Mucosa of gallbladder (tissue), 1 donor: ENCODE data around the gene OGFOD1. TPM values are rescaled to one million over a fixed set of nuclear protein-coding genes. Genes with fewer than 3 reads are reported as not detected.
A peak's percentile ranks its signal among the peaks of the same experiment; 100 is the strongest.
"Not testable (repeated sequence)": the region's sequence is repeated elsewhere in the genome, so short reads cannot be mapped to it uniquely, and the experiment has no call there.

Experiments
- DNase-seq: peaks from one replicate; pipeline ENCODE4 v3.0.0-alpha.2; 2020; ENCODE audit warnings: low spot score
- total RNA-seq: library from RNA; stranded (reverse); gene quantifications from one replicate; pipeline ENCODE4 v1.2.1, GENCODE V29; 2021
- donor health status: DM: no; HTN: no; CAD: no.

The OGFOD1 gene
- total RNA-seq, 1 donor from 2014 or later, result 34.2 TPM

- no peak for DNase-seq
Observed at GRCh38 chr16:56480776-56481467, 29.6 kb downstream of the OGFOD1 start.

DNA sequence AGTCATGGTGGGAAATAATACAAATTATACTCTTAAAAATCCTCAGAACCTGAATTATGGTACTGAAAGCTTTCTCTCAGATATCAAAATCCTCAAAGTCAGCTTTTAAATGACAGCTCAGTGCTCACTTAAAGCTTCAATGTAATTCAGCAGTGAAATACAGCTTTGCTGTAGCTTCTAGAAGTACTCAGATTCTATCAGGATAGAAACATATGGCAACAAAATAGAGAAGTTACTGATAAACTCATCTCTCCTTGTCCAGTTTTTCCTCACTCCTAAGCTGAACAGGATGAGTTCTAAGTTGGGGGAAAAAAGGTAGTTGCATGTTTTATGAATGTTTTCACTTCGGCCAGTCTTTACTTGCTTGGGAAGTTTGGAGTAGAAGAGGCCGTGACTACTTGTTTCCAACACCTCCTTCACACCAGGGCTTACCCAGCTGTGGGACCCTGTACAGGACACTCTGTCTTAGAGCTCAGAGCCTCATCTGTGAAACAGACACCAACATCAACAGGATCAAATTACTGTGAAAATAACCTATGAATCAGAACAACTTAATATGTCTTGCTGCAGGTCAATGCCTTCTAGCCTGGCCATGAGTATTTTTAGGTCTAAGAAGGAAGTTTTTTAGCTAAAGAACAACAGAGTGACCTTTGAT is 30.2 kb downstream of the OGFOD1 start:
- no peak for DNase-seq

DNA sequence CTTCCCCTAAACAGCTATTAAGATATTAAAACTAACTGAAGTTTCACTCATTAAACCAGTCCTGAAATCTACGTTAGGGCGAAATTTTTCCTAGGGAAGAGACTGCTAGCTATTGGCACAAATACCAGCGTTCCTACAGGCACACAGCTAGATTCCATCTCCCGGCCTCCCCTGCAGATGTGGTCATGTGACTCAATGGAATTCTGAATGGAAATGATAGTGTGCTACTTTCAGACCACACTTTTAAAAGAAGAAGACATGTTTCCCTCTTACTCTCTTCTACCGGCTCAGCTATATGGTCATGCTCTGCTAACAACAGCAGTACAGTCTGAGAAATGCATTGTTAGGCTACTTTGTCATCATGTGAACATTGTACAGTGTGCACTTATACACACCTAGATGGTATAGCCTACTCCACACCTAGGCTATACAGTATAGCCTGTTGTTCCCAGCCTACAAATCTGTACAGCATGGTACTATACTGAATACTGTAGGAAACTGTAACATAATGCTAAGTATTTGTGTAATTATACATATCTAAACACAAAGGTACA is 31.4 kb downstream of the OGFOD1 start:
- no peak for DNase-seq

DNA sequence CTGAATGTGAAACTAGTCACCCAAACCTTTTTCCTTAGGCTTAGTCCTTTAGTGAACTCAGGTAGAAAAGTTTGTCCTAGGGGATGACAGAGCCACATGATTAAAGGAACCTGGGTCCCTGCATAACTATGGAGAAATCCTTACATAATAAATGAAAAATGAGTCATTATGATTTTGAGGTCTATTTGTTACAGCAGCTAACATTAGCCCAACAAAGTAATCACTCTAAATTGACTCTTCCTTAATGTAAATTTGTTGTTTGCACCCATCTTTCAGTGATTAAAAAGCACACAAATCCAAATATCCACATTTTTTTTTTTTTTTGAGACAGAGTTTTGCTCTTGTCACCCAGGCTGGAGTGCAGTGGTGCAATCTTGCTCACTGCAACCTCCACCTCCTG is 32.0 kb downstream of the OGFOD1 start:
- DNase-seq, result no peak

GRCh38 chr16:56488035-56488434 is 36.7 kb downstream of the OGFOD1 start:
- no peak for DNase-seq

- not testable (repeated sequence) for DNase-seq
Observed at GRCh38 chr16:56488868-56489267, 37.5 kb downstream of the OGFOD1 start.

DNA sequence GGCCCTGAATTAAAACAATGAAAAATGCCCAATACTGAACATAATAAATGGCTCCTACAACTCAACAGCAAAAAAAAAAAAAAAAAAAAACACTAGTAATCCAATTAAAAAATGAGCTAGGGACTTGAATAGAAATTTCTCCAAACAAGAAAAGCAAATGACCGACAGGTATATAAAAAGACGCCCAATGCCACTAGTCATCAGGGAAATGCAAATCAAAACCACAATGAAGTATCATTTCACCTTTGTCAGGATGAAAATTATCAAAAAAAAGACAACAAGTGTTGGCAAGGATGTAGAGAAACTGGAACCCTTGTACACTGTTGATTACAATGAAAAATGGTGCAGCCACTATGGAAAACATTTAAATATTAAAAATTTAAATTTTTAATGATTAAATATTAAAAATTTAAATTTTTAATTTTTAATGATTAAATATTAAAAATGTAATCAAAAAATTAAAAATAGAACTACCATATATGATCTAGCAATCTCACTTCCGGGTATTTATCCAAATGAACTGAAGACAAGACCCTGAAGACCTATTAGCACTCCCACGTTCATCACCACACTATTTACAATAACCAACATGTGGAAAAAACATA is 40.4 kb downstream of the OGFOD1 start:
- DNase-seq, result no peak

DNA sequence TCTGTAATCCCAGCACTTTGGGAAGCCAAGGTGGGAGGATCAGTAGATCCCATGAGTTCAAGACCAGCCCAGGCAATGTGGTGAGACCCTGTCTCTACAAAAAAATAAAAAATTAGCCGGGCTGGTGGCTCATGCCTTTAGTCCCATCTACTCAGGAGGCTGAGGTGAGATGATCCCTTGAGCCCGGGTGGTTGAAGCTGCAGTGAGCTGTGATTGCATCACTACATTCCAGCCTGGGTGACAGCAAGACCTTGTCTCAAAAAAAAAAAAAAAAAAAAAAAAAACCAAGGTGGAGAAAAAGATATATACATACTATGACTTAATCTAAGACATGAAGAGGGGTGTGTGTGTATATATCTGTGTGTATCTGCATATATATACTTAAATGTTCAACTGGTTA is 41.8 kb downstream of the OGFOD1 start:
- DNase-seq, result no peak

DNA sequence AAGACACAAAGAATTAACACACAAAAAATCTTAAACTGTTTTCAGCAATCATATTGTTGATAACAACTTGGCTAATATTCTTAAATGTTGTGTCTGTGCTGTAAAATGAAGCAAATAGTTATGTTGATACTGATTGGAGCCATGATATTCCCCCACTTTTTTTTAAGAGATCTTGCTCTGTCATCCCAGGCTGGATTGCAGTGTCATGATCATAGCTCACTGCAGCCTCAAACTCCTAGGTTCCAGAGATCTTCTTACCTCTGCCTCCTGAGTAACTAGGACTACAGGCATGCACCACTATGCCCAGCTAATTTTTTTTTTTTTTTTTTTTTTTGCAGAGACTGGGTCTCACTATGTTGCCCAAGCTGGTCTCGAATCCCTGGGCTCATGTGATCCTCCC is 42.5 kb downstream of the OGFOD1 start:
- no peak for DNase-seq

GRCh38 chr16:56505181-56505580 is 53.8 kb downstream of the OGFOD1 start:
- no peak for DNase-seq

DNA sequence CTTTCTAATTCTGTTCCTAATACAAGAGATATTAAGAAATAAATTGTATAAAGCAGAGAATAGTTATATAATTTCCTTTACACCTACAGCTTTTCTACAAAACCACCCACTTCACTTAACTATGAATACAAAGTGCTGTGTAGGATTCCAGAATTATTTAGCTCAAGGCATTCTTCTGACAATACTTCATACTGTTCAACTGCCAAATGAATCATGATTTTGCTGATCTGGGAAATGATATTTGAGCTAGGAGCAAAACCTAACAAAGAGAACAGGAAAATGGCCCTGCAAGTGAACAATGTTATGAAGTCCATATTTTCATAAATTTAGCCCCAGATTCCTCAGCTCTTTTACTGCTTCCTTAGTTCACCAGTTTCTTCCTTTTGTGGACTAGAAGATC is 55.6 kb downstream of the OGFOD1 start:
- no peak for DNase-seq

GRCh38 chr16:56510544-56510943 is 59.2 kb downstream of the OGFOD1 start:
- no peak for DNase-seq

DNA sequence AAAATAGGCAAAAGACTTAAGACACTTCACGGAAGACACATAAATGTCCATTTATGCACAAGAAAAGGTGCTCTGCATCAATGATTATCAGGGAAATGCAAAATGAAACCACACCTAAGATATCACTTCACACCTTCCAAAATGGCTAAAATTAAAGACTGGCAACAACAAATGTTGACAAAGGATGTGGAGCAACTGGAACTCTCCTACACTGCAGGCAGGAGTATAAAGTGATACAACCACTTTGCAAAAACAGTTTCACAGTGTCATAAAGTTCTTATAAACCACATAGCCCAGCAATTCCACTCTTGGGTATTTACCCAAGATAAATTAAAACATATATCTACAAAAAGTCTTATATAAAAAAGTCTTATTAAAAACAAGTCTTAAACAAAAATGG is 60.7 kb downstream of the OGFOD1 start:
- DNase-seq, result no peak

GRCh38 chr16:56513091-56513490 is 61.7 kb downstream of the OGFOD1 start:
- no peak for DNase-seq

GRCh38 chr16:56513972-56514371 is 62.6 kb downstream of the OGFOD1 start:
- DNase-seq, result peak; percentile 70

DNA sequence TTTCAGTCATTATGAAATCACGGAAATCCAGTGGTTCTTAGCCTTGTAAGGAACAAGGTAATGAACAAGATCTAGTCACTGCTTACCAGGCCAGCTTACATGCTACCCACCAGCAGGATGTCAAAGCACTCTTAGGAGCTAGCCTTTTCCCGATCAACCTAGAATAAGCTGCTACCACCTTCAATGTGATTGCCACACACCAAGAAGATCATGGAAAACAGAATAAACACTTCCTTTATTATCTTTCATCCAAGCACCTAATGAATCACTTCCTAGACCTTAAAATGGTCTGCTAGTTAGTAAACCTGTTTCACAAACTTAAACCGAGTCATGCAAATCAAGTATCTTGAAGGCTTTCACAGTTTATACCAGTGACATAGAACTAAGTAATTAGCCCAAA is 63.5 kb downstream of the OGFOD1 start:
- no peak for DNase-seq

GRCh38 chr16:56515665-56516064 is 64.3 kb downstream of the OGFOD1 start:
- DNase-seq, result no peak

- DNase-seq, result no peak
Observed at GRCh38 chr16:56517206-56517605, 65.9 kb downstream of the OGFOD1 start.

DNA sequence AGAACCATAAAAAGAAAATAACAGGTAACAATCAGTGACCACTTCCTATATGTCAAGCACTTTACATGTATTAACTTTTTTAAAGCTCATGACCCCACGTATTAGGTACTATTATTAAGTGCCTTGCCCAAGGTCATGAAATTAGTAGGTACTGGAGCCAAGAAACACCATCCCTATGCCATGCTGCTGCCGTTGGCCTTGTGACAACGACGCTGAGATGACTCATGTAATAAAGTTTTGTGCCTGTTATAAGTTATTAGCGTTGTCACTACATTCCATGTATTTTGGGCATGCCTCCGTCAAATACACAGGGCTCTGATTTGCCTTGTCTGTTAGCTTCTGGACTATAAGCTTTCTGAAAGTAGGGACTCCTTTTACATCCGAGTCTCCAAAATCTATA is 67.1 kb downstream of the OGFOD1 start:
- no peak for DNase-seq

- peak; percentile 90 for DNase-seq
Observed at GRCh38 chr16:56519459-56520250, 68.3 kb downstream of the OGFOD1 start, which contains the start of gene BBS2. TSS of gene BBS2 (minus strand) at chr16:56520024. CDS start at chr16:56519862, 162 bp downstream.

GRCh38 chr16:56520251-56520577 is 68.9 kb downstream of the OGFOD1 start:
- no peak for DNase-seq

DNA sequence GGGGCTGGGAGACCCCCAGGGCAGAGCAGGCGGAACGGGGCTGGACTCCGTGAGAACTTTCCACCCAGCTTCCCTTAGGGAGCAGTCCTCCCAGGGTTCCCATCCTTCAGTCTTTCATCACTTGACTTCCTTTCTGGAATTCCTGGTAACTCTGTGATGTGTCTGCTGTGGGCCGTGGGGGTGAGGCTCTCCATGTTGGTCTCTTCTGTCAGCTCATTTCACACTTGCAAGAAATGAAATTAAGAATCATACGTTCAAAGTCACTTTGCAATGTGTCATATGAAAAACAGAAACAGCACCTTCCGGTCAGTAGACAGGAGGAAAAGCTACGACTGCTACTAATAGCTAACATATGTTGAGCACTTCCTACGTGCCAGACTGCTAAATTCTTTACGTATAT is 73.9 kb downstream of the OGFOD1 start:
- no peak for DNase-seq
